ENCODE data around the gene CDK6. TPM values are rescaled to one million over a fixed set of nuclear protein-coding genes. Genes with fewer than 3 reads are reported as not detected.

Gene CDK6
- total RNA-seq, 1 experiment from 2014 or later = 41.4 TPM

DNA sequence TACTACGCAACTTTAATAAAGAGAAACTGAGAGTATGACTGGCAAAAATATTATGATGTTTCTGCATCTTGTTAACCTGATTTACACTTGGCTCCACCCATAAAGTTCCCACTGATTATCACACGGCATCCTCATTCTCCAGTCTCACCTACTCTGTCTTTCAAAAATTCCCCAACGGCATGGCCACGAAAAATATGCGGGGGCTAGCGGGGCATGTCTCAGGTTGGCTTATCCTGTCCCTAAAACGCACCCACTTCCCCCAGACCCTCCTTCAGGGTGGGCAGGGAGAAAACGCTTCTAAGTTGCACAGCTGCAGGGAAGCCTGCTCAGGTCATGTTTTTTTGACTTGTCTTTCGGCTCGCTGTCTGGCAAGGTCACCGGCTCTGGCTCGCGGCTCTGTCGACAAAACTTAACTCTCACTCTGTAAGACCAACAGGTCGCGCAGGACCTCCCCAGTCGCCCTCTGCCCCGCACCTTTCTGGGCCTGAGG, 3.8 kb downstream of the CDK6 start:
- DNase-seq (ENCODE audit: low read depth, low spot score) = no peak
- intact Hi-C loops (cut with micrococcal nuclease) = loop anchor here (1.0 to 5.0 kb wide), 5 partner anchors 65 to 305 kb away; partner anchors contain the start of genes PEX1 and RBM48
- RAD21 ChIA-PET (ENCODE audit: low non-redundant PET in 1 of 2, low total read pairs in 2 of 2, uncharacterized antibody in 2 of 2, unreplicated experiment in 2 of 2) = interaction anchor here in 1 of 2 experiments (0.7 kb wide), 1 partner anchor 197 kb away, joined by 3 read pairs; no protein-coding TSS in a partner anchor
- Histone ChIP-seq H3K9me2 (ENCODE audit: insufficient read depth) (no peaks in the 10 kb centered on the region), H3K4me3 (replicated peaks in 1 of 2; ENCODE audit: low read depth in 1 of 2, low read length in 2 of 2) (peak overlapping the region; percentile 65 to 77), H3K9ac (ENCODE audit: low read length) (peak overlapping the region; percentile 82), H4K20me1 (ENCODE audit: insufficient read depth) (no peaks in the 10 kb centered on the region), H3K79me2 (ENCODE audit: insufficient read depth, low read length) (peaks cover 80% of the 10 kb centered on the region), H2AFZ (ENCODE audit: low read depth, low read length, poor library complexity, severe bottlenecking) (no peak overlapping the region), H3K27me3 (ENCODE audit: insufficient read depth, low read length) (no peaks in the 10 kb centered on the region), H3K27ac (ENCODE audit: low read depth, low read length) (peak overlapping the region; percentile 87), H3K36me3 (ENCODE audit: control insufficient read depth in 1 of 2, insufficient read depth in 2 of 2, low read length in 2 of 2) (peaks cover 0 to 12% of the 10 kb centered on the region in 2 experiments; a peak in 1 of 4 replicates), H3K4me1 (ENCODE audit: control insufficient read depth in 1 of 2, insufficient read depth in 2 of 2, low read length in 2 of 2) (peaks cover 12 to 42% of the 10 kb centered on the region in 2 experiments), H3K9me3 (ENCODE audit: control insufficient read depth in 1 of 2, insufficient read depth in 1 of 2, low read depth in 1 of 2, low read length in 2 of 2) (no peaks in the 10 kb centered on the region), H3K4me2 (ENCODE audit: low read length) (peak overlapping the region; percentile 99)
- CTCF ChIA-PET = interaction anchor here (0.6 to 2.2 kb wide), 15 partner anchors 9 to 1557 kb away, joined by 3 to 13 read pairs (median 4); no protein-coding TSS in a partner anchor
- POLR2A ChIA-PET = no interaction called here
- peak; percentile 60; the same call in 1 of the 2 replicates for TF ChIP-seq SIN3A (IDR thresholded peaks at IDR 0.05; ENCODE audit: low read depth)
- TF ChIP-seq JUND (IDR thresholded peaks at IDR 0.05) = no peak
- BruUV-seq (replicated peaks) = no TSS peak
- ATAC-seq = peak; percentile 0; the same call in 1 of the 2 replicates

DNA sequence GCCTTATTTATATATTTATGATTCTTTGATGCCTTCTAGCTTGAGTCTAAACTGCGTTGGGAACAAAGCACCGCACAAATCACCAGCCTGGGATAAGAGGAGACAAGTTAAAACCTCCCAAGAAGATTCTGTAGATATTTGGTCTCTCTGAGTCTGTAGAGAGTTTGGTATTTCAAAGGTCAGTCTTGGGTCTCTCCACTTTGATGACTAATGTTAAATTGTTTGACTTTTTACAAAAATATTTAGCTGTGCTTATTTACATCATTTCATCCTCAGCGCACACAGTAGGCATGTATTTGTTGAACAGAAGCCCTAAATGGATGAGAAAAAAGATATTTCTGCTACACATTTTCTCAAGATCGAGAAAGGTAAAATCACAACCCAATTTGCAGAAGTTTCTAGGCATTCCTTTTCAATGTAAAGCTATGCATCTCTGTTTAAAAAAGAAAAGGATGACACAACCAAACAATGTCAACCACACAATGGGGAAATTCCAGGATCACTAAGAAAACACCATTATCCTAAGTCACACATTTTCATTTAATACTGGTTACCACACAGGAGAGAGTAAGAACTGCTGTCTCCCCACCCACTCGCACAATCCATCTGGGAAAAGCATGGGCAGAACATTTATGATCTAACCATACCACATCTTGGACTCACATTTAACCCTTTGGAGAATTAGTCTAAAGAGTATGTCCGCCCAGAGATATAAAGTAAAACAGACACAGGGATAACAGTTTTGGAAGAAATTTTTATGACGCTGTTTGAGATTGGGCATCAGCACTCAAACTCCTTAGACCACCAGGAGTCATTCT, 4.4 kb downstream of the CDK6 start:
- Histone ChIP-seq H3K9me2 (ENCODE audit: insufficient read depth) (no peaks in the 10 kb centered on the region), H3K4me2 (ENCODE audit: low read length) (peak overlapping the region; percentile 99), H3K79me2 (ENCODE audit: insufficient read depth, low read length) (peaks cover 87% of the 10 kb centered on the region), H3K4me1 (ENCODE audit: control insufficient read depth in 1 of 2, insufficient read depth in 2 of 2, low read length in 2 of 2) (peaks cover 12 to 37% of the 10 kb centered on the region in 2 experiments), H3K9me3 (ENCODE audit: control insufficient read depth in 1 of 2, insufficient read depth in 1 of 2, low read depth in 1 of 2, low read length in 2 of 2) (no peaks in the 10 kb centered on the region), H3K9ac (ENCODE audit: low read length) (peak overlapping the region; percentile 82), H3K27ac (ENCODE audit: low read depth, low read length) (peak overlapping the region; percentile 87; the same call in 1 of the 2 replicates), H3K4me3 (replicated peaks in 1 of 2; ENCODE audit: low read depth in 1 of 2, low read length in 2 of 2) (peak overlapping the region; percentile 65 to 77), H4K20me1 (ENCODE audit: insufficient read depth) (no peaks in the 10 kb centered on the region), H3K36me3 (ENCODE audit: control insufficient read depth in 1 of 2, insufficient read depth in 2 of 2, low read length in 2 of 2) (peaks cover 0 to 12% of the 10 kb centered on the region in 2 experiments; a peak in 1 of 4 replicates), H3K27me3 (ENCODE audit: insufficient read depth, low read length) (no peaks in the 10 kb centered on the region), H2AFZ (ENCODE audit: low read depth, low read length, poor library complexity, severe bottlenecking) (no peak overlapping the region)
- ChIA-PET CTCF (interaction anchor here (1.4 to 2.2 kb wide), 4 partner anchors 9 to 221 kb away, joined by 4 to 13 read pairs (median 10); no protein-coding TSS in a partner anchor), POLR2A (no interaction called here), RAD21 (ENCODE audit: low non-redundant PET in 1 of 2, low total read pairs in 2 of 2, uncharacterized antibody in 2 of 2, unreplicated experiment in 2 of 2) (no interaction called here)
- TF ChIP-seq CBX3 (IDR thresholded peaks at IDR 0.05; ENCODE audit: low read depth) (no peak), ZNF274 (IDR thresholded peaks at IDR 0.05; ENCODE audit: low read depth, low read length) (no peak), CEBPB (IDR thresholded peaks at IDR 0.05; ENCODE audit: low read depth) (no peak), FOSL1 (IDR thresholded peaks at IDR 0.05; ENCODE audit: low read depth) (no peak), TCF7L2 (IDR thresholded peaks at IDR 0.05; ENCODE audit: borderline replicate concordance, extremely low read depth, insufficient read depth, insufficient read length) (no peak), EZH2phosphoT487 (IDR thresholded peaks at IDR 0.05; ENCODE audit: borderline replicate concordance) (no peak), JUND (IDR thresholded peaks at IDR 0.05) (no peak), SRF (IDR thresholded peaks at IDR 0.05; ENCODE audit: low read depth) (no peak), POLR2A (IDR thresholded peaks at IDR 0.05; ENCODE audit: borderline replicate concordance, extremely low read depth, insufficient read depth, insufficient read length) (no peak), EZH2 (IDR thresholded peaks at IDR 0.05) (no peak), RAD21 (IDR thresholded peaks at IDR 0.05; ENCODE audit: low read depth) (no peak; the same call in 1 of the 2 replicates), SP1 (IDR thresholded peaks at IDR 0.05; ENCODE audit: low read depth) (no peak), POLR2AphosphoS5 (IDR thresholded peaks at IDR 0.05; ENCODE audit: low read depth, low read length) (no peak), YY1 (IDR thresholded peaks at IDR 0.05; ENCODE audit: extremely low read depth, insufficient replicate concordance, low read depth, low read length) (no peak), SIN3A (IDR thresholded peaks at IDR 0.05; ENCODE audit: low read depth) (no peak), ZFX (IDR thresholded peaks at IDR 0.05) (no peak)
- TF ChIP-seq, protein P1, sequence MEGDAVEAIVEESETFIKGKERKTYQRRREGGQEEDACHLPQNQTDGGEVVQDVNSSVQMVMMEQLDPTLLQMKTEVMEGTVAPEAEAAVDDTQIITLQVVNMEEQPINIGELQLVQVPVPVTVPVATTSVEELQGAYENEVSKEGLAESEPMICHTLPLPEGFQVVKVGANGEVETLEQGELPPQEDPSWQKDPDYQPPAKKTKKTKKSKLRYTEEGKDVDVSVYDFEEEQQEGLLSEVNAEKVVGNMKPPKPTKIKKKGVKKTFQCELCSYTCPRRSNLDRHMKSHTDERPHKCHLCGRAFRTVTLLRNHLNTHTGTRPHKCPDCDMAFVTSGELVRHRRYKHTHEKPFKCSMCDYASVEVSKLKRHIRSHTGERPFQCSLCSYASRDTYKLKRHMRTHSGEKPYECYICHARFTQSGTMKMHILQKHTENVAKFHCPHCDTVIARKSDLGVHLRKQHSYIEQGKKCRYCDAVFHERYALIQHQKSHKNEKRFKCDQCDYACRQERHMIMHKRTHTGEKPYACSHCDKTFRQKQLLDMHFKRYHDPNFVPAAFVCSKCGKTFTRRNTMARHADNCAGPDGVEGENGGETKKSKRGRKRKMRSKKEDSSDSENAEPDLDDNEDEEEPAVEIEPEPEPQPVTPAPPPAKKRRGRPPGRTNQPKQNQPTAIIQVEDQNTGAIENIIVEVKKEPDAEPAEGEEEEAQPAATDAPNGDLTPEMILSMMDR (IDR thresholded peaks at IDR 0.05 in 2 of 3, conservative IDR thresholded peaks at IDR 0.05 in 1 of 3; ENCODE audit: borderline replicate concordance in 1 of 3, insufficient read depth in 1 of 3, low read depth in 2 of 3, low read length in 2 of 3) = no peak
- TF ChIP-seq, protein P2, sequence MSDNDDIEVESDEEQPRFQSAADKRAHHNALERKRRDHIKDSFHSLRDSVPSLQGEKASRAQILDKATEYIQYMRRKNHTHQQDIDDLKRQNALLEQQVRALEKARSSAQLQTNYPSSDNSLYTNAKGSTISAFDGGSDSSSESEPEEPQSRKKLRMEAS (IDR thresholded peaks at IDR 0.05) = no peak
- ATAC-seq = no peak
- BruUV-seq (replicated peaks) = TSS peak; percentile 30
- DNase-seq (ENCODE audit: low read depth, low spot score) = no peak
- intact Hi-C loops (cut with micrococcal nuclease) = loop anchor here (5.0 kb wide), 3 partner anchors 65 to 305 kb away; partner anchors contain the start of genes PEX1 and RBM48

Measured in HCT116 (cell line).